ENCODE results near the gene CDT1. TPM values are rescaled to one million over a fixed set of nuclear protein-coding genes. Genes with fewer than 3 reads are reported as not detected.

CDT1 gene
- total and polyA plus RNA-seq, 10 of the 15 experiments (the other 5 are each of a cell fraction or from before 2014, with no cell fraction given): 0.50 to 87.6 (median 8.8) TPM

- intact Hi-C loops (cut with micrococcal nuclease; ENCODE audit: unreplicated experiment) (loop anchor here (5.0 kb wide), 2 partner anchors 44 to 66 kb away; partner anchors contain the start of gene APRT), in situ Hi-C loops (cut with MboI) (no loop called here)
- FAIRE-seq: no peak
- Histone ChIP-seq H3K4me1 (ENCODE audit: control insufficient read depth, insufficient read depth, low read length) (peaks cover 23% of the 10 kb centered on the region), H4K20me1 (ENCODE audit: control insufficient read depth, insufficient read depth) (0 out of 2 replicates have a peak, but pooled peaks cover 2% of the 10 kb centered on the region), H3K27ac (ENCODE audit: control insufficient read depth, insufficient read depth) (no peak overlapping the region), H3K9me3 (replicated peaks; ENCODE audit: control insufficient read depth, insufficient read depth, low read length) (no peaks in the 10 kb centered on the region), H3K27me3 (replicated peaks in 1 of 2; ENCODE audit: control insufficient read depth in 2 of 2, insufficient read depth in 2 of 2, low read length in 1 of 2) (no peaks in the 10 kb centered on the region), H3K4me3 (peak overlapping the region; percentile 71), H3K79me2 (ENCODE audit: control insufficient read depth, insufficient read depth, low read length) (peaks cover 13% of the 10 kb centered on the region), H3K36me3 (ENCODE audit: control insufficient read depth in 2 of 2, insufficient read depth in 2 of 2, low read length in 1 of 2) (peaks cover 4 to 5% of the 10 kb centered on the region in 2 experiments; a peak in 3 of 4 replicates), H3K9ac (ENCODE audit: control insufficient read depth, insufficient read depth, low read length) (peak overlapping the region; percentile 29; the same call in 1 of the 2 replicates), H2AFZ (ENCODE audit: control insufficient read depth, low read depth, low read length) (peak overlapping the region; percentile 72; the same call in 1 of the 2 replicates), H3K4me2 (ENCODE audit: control insufficient read depth, insufficient read depth) (peak overlapping the region; percentile 81)
- POLR2A ChIA-PET: interaction anchor here (1.0 kb wide), 2 partner anchors 76 to 174 kb away, joined by 3 to 4 read pairs; no protein-coding TSS in a partner anchor
- SMC1A ChIA-PET (ENCODE audit: uncharacterized antibody, unreplicated experiment): interaction anchor here (1.6 to 2.0 kb wide), 2 partner anchors 46 to 87 kb away, joined by 4 read pairs; no protein-coding TSS in a partner anchor
- no peak for TF ChIP-seq HCFC1 (IDR thresholded peaks at IDR 0.05; ENCODE audit: low read length)
- no peak for TF ChIP-seq ZSCAN29 (IDR thresholded peaks at IDR 0.05)
- no peak for TF ChIP-seq PBX3 (IDR thresholded peaks at IDR 0.05; ENCODE audit: insufficient replicate concordance, low read depth, low read length)
- 0 out of 2 replicates have a peak, but pooled peaks have one; percentile 42 for TF ChIP-seq NR2F1 (conservative IDR thresholded peaks at IDR 0.05)
- DNase-seq (ENCODE audit: low read depth, low spot score): no peak
- CTCF ChIA-PET: interaction anchor here (2.1 to 2.9 kb wide), 2 partner anchors 38 to 44 kb away, joined by 6 to 19 read pairs; partner anchors contain the start of gene APRT
- no TSS peak for BruUV-seq (replicated peaks)
- WGBS (ENCODE audit: insufficient coverage, insufficient replicate concordance, low lambda C conversion rate, missing lambda C conversion rate): 46% methylated on average over 36 of the region's 53 CpGs
- no peak; the same call in 2 of the 3 replicates for ATAC-seq
- RAD21 ChIA-PET (ENCODE audit: unreplicated experiment): interaction anchor here (0.8 to 1.8 kb wide), 5 partner anchors 44 to 360 kb away, joined by 3 to 4 read pairs (median 3); partner anchors contain the start of gene CDH15
These were observed 52.7 kb downstream of the CDT1 start for GRCh38 chr16:88856122-88856827.
